GM19099 (cell line): Measurements from ENCODE around the gene NEXMIF.
A peak's percentile ranks its signal among the peaks of the same experiment; 100 is the strongest.

Experiments used
- POLR2A ChIP-seq: IDR thresholded peaks from 3 replicates; pipeline ENCODE4 v1.6.1; 2011; ENCODE audit warnings: low read depth; ENCODE audit not compliant: insufficient read length; ENCODE audit errors: extremely low read depth

NEXMIF gene

GRCh38 chrX:74925225-74926088, at the start of gene NEXMIF:
Gene NEXMIF, minus strand, starts transcription at chrX:74925452.
- TF ChIP-seq POLR2A, result peak; percentile 40

- no peak for TF ChIP-seq POLR2A
Measured at GRCh38 chrX:74949717-74950116, 24.5 kb upstream of the NEXMIF start.

GRCh38 chrX:74940414-74940813, 15.2 kb upstream of the NEXMIF start:
- TF ChIP-seq POLR2A, result no peak

DNA sequence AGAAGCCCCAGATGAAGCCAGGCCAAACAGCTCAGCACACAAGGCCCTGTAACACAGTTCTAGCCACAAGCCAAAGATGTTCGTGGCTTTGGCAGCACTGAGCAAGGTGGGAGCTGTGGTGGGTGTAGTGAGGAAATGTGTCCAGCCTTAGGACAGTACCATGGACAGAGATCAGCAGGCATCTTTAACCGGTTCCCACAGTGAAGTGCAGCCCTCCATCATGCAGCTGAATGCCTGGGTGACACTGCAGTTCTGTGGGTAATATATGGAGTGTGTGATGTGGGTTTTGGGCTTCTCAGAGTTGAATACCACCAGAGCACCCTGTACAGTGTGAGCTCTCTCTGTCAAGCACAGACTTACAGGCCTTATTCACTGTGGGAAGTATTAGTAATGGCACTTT, 6.0 kb upstream of the NEXMIF start:
- no peak for TF ChIP-seq POLR2A

GRCh38 chrX:74924449-74925224, 615 bp downstream of the NEXMIF start:
- no peak for TF ChIP-seq POLR2A

- TF ChIP-seq POLR2A, result peak; percentile 1
Measured at GRCh38 chrX:74923942-74924448, 1.3 kb downstream of the NEXMIF start.

DNA sequence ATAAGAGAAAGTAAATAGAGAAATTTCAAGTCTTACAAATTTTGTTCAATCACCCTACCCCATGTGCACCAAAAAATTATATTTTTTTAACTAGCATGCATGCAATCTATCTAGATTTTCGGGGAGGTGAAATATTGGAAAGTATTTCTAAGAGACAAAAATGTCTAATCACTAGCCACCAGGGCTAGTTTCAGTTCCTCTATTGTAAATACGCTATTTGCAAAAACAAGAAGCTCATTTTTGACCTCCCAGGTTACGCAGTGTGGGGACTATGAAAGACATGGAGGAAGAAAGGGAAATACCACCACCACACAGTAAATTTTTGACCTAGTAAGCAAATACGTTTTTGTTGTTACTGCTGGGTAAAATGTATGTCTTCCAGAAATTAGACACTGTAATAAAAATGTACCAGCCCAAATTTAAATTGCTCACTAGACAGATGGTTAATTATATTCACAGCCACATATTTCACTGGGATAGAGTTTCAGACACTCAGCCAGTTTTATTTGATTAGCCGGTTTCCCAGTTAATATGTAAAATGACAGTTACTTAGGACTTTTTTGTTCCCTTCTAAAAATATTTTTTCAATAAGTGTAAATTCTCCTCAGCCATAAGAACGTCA, 2.2 kb downstream of the NEXMIF start:
- no peak for TF ChIP-seq POLR2A

- no peak for TF ChIP-seq POLR2A
Measured at GRCh38 chrX:74911494-74911893, 13.8 kb downstream of the NEXMIF start.

- TF ChIP-seq POLR2A, result no peak
Measured at GRCh38 chrX:74906417-74906816, 18.8 kb downstream of the NEXMIF start.

DNA sequence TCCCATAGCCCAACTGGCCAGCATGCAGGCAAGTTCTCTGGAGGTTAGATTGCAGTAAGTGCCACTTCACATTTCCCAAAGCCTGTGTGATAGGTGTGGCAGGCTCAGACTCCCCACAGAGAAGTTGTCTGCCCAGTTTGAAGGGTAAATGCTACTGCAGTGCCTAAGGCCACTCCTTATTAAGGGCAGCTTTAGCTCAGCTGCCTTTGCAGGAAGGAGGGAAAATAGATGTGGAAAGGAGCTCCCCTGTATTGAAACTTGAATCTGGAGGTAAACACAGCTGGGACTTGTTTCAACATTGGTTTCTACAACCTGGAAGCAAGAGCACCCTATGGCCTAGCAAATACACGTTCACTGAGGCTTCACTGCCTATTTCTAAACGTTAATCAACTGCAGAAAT, 22.4 kb downstream of the NEXMIF start:
- no peak for TF ChIP-seq POLR2A

GRCh38 chrX:74892561-74892960, 32.7 kb downstream of the NEXMIF start:
- TF ChIP-seq POLR2A, result no peak

DNA sequence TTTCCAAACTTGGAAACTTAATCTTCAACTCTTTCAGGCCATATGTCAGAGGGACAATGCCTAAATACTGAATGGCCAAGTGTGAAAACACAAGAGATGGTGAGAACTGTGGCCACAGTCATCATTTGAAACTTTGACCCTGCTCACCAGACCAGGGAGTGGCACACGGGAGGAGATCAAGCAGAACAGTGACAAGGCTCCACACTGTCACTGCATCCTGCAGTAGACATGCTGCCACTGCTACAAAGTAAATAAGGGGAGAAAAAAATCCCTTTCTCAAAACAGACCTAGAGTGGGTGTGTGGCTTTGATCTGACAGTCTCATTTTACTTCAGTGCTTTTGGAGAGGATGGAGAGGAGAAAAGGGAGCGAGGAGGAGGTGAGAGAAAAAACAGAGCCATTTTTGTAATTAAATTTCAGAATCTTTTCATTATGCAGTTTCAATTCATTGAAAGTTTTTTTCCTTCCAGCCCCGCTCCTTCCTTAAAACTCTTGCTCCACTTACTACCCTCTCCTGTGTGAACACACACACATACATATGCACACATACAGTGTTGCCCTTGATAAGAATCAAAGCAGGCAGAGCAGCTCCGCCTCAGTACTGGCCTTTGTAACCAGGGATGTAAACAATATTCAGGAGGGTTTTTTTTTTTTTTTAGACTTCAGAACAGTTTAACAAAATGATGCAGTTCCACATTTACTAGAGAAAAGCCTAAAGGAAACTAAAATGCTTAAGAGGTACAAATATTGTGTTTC, 34.4 kb downstream of the NEXMIF start:
- TF ChIP-seq POLR2A, result no peak

GRCh38 chrX:74865725-74866124, 59.5 kb downstream of the NEXMIF start:
- no peak for TF ChIP-seq POLR2A

GRCh38 chrX:74853255-74853654, 72.0 kb downstream of the NEXMIF start:
- no peak for TF ChIP-seq POLR2A

GRCh38 chrX:74835566-74835965, 89.7 kb downstream of the NEXMIF start:
- no peak for TF ChIP-seq POLR2A
